Right atrium auricular region (tissue), 2 donors: ENCODE measurements around the gene TFAP2B. TPM values are rescaled to one million over a fixed set of nuclear protein-coding genes. Genes with fewer than 3 reads are reported as not detected.

Experiments
- DNase-seq: peaks from one replicate; pipeline ENCODE4 v3.0.0-alpha.2; 2019; ENCODE audit warnings: low spot score
- H3K27ac ChIP-seq, 2 donors: fragments of 200-600 bp; sonication (generic); 1 replicate in 1 of 2; 2 replicates in 1 of 2; pipeline ENCODE4 v1.5.1; 2016 to 2019
- H3K27me3 ChIP-seq, 2 donors: fragments of 200-600 bp; sonication (generic); one replicate each; pipeline versions ENCODE4 v1.5.1 to v1.6.0; 2017 to 2019
- H3K36me3 ChIP-seq: fragments of 200-600 bp; sonication (generic); one replicate; pipeline ENCODE4 v1.5.1; 2016
- H3K4me1 ChIP-seq, 2 donors: fragments of 200-600 bp; sonication (generic); one replicate each; pipeline versions ENCODE4 v1.5.1 to v1.6.0; 2017 to 2019
- H3K4me3 ChIP-seq, 2 donors: fragments of 200-600 bp; sonication (generic); 1 replicate in 1 of 2; 2 replicates in 1 of 2; pipeline ENCODE4 v1.5.1; 2017 to 2019; ENCODE audit warnings: mild to moderate bottlenecking in 1 of 2, moderate library complexity in 1 of 2
- H3K9me3 ChIP-seq, 2 donors: fragments of 200-600 bp; sonication (generic); one replicate each; pipeline ENCODE4 v1.5.1; 2019
- CTCF ChIP-seq, 2 donors: fragments of 200-600 bp; sonication (generic); IDR thresholded peaks; one replicate each; pipeline ENCODE4 v1.5.1; 2019; ENCODE audit warnings: antibody characterized with exemption in 2 of 2
- total RNA-seq, 2 donors: library from RNA; depleted of rRNA; stranded (reverse); fragments of >200 nt; gene quantifications; one replicate each; pipeline ENCODE4 v1.1.0, GENCODE V29; 2016

TFAP2B gene
- total RNA-seq, 2 donors from 2014 or later, result not detected

GRCh38 chr6:50825375-50826036 lies 6.8 kb downstream of the TFAP2B start:
- no peaks in the 10 kb centered on the region for H3K9me3 ChIP-seq
- H3K4me3 ChIP-seq, result no peak overlapping the region
- DNase-seq, result no peak
- H3K36me3 ChIP-seq, result no peaks in the 10 kb centered on the region
- H3K4me1 ChIP-seq, result peaks cover 0 to 2% of the 10 kb centered on the region in 2 donors
- no peak for TF ChIP-seq CTCF (IDR thresholded peaks at IDR 0.05)
- peaks cover 19 to 34% of the 10 kb centered on the region in 2 donors for H3K27me3 ChIP-seq
- H3K27ac ChIP-seq, result no peak overlapping the region

- no peak for TF ChIP-seq CTCF (IDR thresholded peaks at IDR 0.05)
- Histone ChIP-seq H3K27me3 (peaks cover 16 to 30% of the 10 kb centered on the region in 2 donors), H3K27ac (no peak overlapping the region)
Observed at GRCh38 chr6:50826037-50826761, 7.5 kb downstream of the TFAP2B start.

GRCh38 chr6:50826803-50827202 lies 8.1 kb downstream of the TFAP2B start:
- Histone ChIP-seq H3K36me3 (no peaks in the 10 kb centered on the region), H3K9me3 (no peaks in the 10 kb centered on the region), H3K4me3 (no peak overlapping the region), H3K27ac (no peak overlapping the region), H3K27me3 (peaks cover 16 to 25% of the 10 kb centered on the region in 2 donors), H3K4me1 (no peaks in the 10 kb centered on the region)
- TF ChIP-seq CTCF (IDR thresholded peaks at IDR 0.05), result no peak
- no peak for DNase-seq

More at GRCh38 chr6:50826037-50826761, 7.5 kb downstream of the TFAP2B start:
- DNase-seq, result no peak
- Histone ChIP-seq H3K9me3 (no peaks in the 10 kb centered on the region), H3K36me3 (no peaks in the 10 kb centered on the region), H3K4me1 (no peaks in the 10 kb centered on the region), H3K4me3 (no peak overlapping the region)

GRCh38 chr6:50829049-50829448 lies 10.4 kb downstream of the TFAP2B start:
- Histone ChIP-seq H3K27ac (no peak overlapping the region), H3K9me3 (no peaks in the 10 kb centered on the region), H3K4me1 (no peaks in the 10 kb centered on the region), H3K4me3 (no peak overlapping the region), H3K27me3 (peaks cover 10 to 15% of the 10 kb centered on the region in 2 donors), H3K36me3 (no peaks in the 10 kb centered on the region)
- no peak for TF ChIP-seq CTCF (IDR thresholded peaks at IDR 0.05)
- no peak for DNase-seq

GRCh38 chr6:50829898-50830444 lies 11.3 kb downstream of the TFAP2B start:
- Histone ChIP-seq H3K9me3 (no peaks in the 10 kb centered on the region), H3K27me3 (peaks cover 9 to 10% of the 10 kb centered on the region in 2 donors), H3K36me3 (no peaks in the 10 kb centered on the region), H3K4me1 (no peaks in the 10 kb centered on the region), H3K27ac (no peak overlapping the region), H3K4me3 (no peak overlapping the region)
- DNase-seq, result no peak
- TF ChIP-seq CTCF (IDR thresholded peaks at IDR 0.05), result no peak
